ENCODE data around the gene KLRF1. TPM values are rescaled to one million over a fixed set of nuclear protein-coding genes. Genes with fewer than 3 reads are reported as not detected.

KLRF1 gene
- total and polyA plus RNA-seq, 8 donors, result 0.28 to 2.1 (median 0.47) TPM; not detected in 1

- 76 to 83% methylated on average over 2 of the region's 2 CpGs for WGBS, 2 donors
- Histone ChIP-seq H3K36me3 (no peaks in the 10 kb centered on the region), H3K4me1 (no peaks in the 10 kb centered on the region), H3K27me3 (no peaks in the 10 kb centered on the region), H3K9me3 (no peaks in the 10 kb centered on the region), H3K27ac (no peak overlapping the region), H3K4me3 (no peak overlapping the region)
- TF ChIP-seq CTCF (IDR thresholded peaks at IDR 0.05), result no peak
- no peak for FAIRE-seq
- intact Hi-C loops (cut with DNase I), result no loop called here
- no peak for ATAC-seq
- no peak for DNase-seq
Observed at GRCh38 chr12:9792961-9793617, 34.2 kb upstream of the KLRF1 start.

DNA sequence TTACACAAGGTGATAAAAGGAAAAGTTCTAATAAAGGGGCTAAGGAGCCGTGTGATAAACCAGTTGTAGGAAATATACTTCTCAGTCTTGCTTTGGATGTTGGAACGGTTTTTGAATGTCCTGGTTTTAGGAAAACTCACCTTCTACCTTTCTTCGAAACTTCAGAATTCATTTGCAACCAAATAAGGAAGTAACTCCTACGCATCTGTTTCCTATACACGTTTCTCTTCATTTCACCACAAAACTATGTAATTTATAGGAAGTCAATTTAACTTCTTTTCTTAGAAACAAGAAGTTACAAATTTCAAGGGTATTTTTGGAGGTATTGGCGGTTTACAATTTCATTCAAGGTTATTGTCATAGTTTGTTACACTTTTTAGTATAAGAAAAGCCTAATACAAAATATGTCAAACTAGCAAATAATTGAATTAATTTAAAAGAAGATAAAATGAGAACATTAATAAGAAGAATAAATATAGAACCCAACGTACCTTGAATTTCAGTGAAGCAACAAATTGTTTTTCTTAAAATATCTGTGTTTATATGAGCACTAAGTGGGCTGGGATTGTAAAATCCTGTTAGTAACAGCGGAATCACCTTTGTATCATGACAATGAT lies 33.4 kb upstream of the KLRF1 start:
- DNase-seq, result no peak
- FAIRE-seq, result no peak
- no peak for TF ChIP-seq CTCF (IDR thresholded peaks at IDR 0.05)
- Histone ChIP-seq H3K4me1 (no peaks in the 10 kb centered on the region), H3K4me3 (no peak overlapping the region), H3K27ac (no peak overlapping the region), H3K9me3 (no peaks in the 10 kb centered on the region), H3K27me3 (no peaks in the 10 kb centered on the region), H3K36me3 (no peaks in the 10 kb centered on the region)
- intact Hi-C loops (cut with DNase I), result no loop called here
- WGBS, 2 donors, result 72 to 81% methylated on average over 8 of the region's 8 CpGs
- no peak for ATAC-seq

DNA sequence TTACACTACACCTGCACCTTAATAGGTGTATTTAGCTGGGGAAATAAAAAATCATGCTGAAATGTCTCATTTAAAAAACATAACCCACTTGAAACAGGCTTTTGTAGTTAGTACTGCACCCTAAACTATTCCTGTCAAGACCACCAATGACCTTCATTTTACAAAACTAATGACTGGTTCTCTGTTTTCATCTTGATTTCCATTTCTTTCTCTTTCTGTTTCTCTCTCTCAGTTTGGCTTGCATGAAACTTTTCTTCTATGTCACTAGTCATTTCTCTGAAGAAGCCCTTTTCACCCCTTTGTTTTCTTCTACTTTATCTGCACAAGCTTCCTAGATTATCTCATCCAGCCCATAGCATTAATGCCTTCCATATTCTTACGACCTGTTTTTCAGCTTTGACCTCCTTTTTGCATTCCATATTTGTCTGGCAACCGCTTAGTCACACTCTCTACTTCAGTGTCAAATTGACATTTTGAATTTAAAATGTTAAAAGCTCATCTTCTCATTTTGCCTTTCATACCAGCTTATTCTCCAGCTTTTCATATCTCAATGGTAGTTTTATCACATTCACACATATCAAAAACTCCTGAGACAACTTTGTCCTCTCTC lies 32.7 kb upstream of the KLRF1 start:
- H3K4me3 ChIP-seq, result no peak overlapping the region
- FAIRE-seq (no peak), ATAC-seq (no peak), DNase-seq (no peak)
- no peaks in the 10 kb centered on the region for H3K9me3 ChIP-seq
- H3K27me3 ChIP-seq, result no peaks in the 10 kb centered on the region
- no peaks in the 10 kb centered on the region for H3K4me1 ChIP-seq
- no peak for TF ChIP-seq CTCF (IDR thresholded peaks at IDR 0.05)
- 68 to 75% methylated on average over 2 of the region's 2 CpGs for WGBS, 2 donors
- no peaks in the 10 kb centered on the region for H3K36me3 ChIP-seq
- H3K27ac ChIP-seq, result no peak overlapping the region
- intact Hi-C loops (cut with DNase I), result no loop called here

DNA sequence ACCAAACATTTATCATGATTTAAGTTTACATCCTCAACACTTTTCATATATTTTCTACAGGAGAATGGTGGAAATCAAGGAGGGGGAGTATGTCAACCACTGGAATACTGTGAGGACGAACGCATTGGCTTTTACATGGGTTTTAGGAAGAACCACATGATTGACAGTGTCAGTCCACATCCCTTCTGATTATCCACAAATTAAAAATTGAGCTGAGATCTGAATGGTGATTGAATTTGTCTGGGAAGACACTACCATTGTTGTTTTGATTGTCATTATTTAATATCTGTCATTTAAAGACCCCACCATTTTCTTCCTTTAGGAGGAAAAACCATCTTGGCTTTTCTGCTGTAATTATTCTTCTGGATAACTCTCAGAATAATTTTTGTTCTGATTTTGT lies 31.3 kb upstream of the KLRF1 start:
- no peaks in the 10 kb centered on the region for H3K36me3 ChIP-seq
- no peak for ATAC-seq
- no peak for DNase-seq
- H3K27me3 ChIP-seq, result no peaks in the 10 kb centered on the region
- 85 to 95% methylated on average over 2 of the region's 2 CpGs for WGBS, 2 donors
- intact Hi-C loops (cut with DNase I), result no loop called here
- H3K27ac ChIP-seq, result no peak overlapping the region
- no peaks in the 10 kb centered on the region for H3K9me3 ChIP-seq
- no peak overlapping the region for H3K4me3 ChIP-seq
- no peaks in the 10 kb centered on the region for H3K4me1 ChIP-seq
- FAIRE-seq, result no peak
- no peak for TF ChIP-seq CTCF (IDR thresholded peaks at IDR 0.05)

DNA sequence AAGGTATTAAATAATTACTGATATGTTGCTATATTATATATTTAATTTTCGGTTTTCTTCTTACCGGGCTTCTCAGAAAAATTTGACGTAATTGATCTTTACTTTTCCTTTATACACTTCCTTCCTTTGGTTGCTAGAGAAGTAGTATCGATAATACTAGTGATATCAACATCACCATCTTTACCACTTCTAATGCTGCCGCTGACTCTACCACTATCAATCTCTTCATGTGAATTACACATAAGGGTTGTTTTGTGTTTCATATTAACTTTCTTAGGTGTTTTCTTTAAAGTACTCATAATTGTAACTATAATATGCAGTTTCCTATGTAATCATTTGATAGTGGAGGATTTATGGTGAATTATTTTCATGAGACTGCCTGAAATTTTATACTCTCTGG lies 30.9 kb upstream of the KLRF1 start:
- Histone ChIP-seq H3K4me1 (no peaks in the 10 kb centered on the region), H3K9me3 (no peaks in the 10 kb centered on the region), H3K36me3 (no peaks in the 10 kb centered on the region), H3K27ac (no peak overlapping the region), H3K27me3 (no peaks in the 10 kb centered on the region), H3K4me3 (no peak overlapping the region)
- FAIRE-seq (no peak), ATAC-seq (no peak), DNase-seq (no peak)
- TF ChIP-seq CTCF (IDR thresholded peaks at IDR 0.05), result no peak
- 85 to 86% methylated on average over 5 of the region's 5 CpGs for WGBS, 2 donors
- intact Hi-C loops (cut with DNase I), result no loop called here

All from pancreas (tissue), 10 donors.